Measurements from ENCODE around the gene CAPZA2. TPM values are rescaled to one million over a fixed set of nuclear protein-coding genes. Genes with fewer than 3 reads are reported as not detected.

The CAPZA2 gene
- total RNA-seq, 2 experiments from 2014 or later, result 127 to 164 TPM

DNA sequence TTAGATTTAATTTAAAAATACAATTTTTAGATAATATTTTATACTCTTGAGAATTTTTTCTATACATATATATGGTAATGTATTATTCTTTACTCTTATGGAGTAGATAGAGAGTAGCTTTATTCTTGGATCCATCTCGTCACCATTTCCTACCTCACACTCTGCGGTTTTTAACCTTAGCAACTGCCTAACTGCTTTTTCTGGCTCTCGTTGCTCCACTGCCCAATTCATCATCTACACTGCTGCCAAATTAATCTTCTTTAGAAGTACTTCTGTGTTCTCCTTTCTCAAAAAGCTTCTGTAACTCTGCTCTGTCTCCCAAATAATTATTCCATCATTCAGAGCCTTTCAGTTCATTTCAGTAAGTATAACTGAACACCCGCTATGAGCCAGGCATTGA is 35.3 kb downstream of the CAPZA2 start:
- no peaks in the 10 kb centered on the region for H3K27me3 Mint-ChIP-seq (ENCODE audit: low read depth)
- peaks cover 26% of the 10 kb centered on the region for H3K36me3 Mint-ChIP-seq (ENCODE audit: low read depth)
- H3K4me1 Mint-ChIP-seq (ENCODE audit: low read depth), result peaks cover 9% of the 10 kb centered on the region
- no peak overlapping the region for H3K4me3 Mint-ChIP-seq
- no peak for DNase-seq
- no peaks in the 10 kb centered on the region for H3K9me3 Mint-ChIP-seq
- no peak overlapping the region for H3K27ac Mint-ChIP-seq
- CTCF ChIA-PET, result interaction anchor here (0.6 to 1.7 kb wide), 2 partner anchors 33 to 151 kb away, joined by 4 to 5 read pairs; no protein-coding TSS in a partner anchor
- intact Hi-C loops (cut with micrococcal nuclease), result no loop called here

DNA sequence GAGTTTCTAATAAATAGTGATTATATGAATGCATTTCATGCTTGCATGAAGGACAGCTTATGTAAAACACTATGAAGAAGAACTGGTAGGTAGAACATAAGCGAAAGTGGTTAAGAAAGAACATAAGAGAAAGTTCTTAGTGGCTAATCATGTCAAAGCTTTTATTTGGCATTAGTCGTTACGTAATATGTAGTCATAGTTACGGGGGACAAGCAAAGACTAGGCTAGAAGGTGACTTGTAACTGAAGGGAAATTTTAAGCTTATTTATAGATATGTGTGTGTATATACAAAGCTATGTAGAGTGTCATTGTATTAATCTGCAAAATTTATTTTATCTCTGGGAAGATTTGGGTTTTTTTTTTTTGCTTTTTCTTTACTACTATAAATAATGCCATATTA is 36.9 kb downstream of the CAPZA2 start:
- H3K36me3 Mint-ChIP-seq (ENCODE audit: low read depth), result peaks cover 25% of the 10 kb centered on the region
- H3K9me3 Mint-ChIP-seq, result no peaks in the 10 kb centered on the region
- intact Hi-C loops (cut with micrococcal nuclease), result no loop called here
- H3K27ac Mint-ChIP-seq, result no peak overlapping the region
- H3K4me3 Mint-ChIP-seq, result no peak overlapping the region
- peaks cover 9% of the 10 kb centered on the region for H3K4me1 Mint-ChIP-seq (ENCODE audit: low read depth)
- no peak for DNase-seq
- CTCF ChIA-PET, result no interaction called here
- no peaks in the 10 kb centered on the region for H3K27me3 Mint-ChIP-seq (ENCODE audit: low read depth)

DNA sequence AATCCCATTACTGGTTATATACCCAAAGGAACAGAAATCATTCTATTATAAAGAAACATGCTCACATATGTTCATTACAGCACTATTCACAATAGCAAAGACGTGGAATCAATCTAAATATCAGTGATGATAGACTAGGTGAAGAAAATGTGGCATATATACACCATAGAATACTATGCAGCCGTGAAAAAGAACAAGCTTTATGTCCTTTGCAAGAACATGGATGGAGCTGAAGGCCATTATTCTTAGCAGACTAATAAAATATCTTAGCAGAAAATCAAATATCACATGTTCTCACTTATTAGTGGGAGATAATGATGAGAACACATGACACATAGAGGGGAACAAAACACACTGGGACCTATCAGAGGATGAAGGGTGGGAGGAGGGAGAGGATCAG is 38.8 kb downstream of the CAPZA2 start:
- H3K27me3 Mint-ChIP-seq (ENCODE audit: low read depth), result no peaks in the 10 kb centered on the region
- H3K9me3 Mint-ChIP-seq, result no peaks in the 10 kb centered on the region
- H3K27ac Mint-ChIP-seq, result no peak overlapping the region
- H3K4me1 Mint-ChIP-seq (ENCODE audit: low read depth), result peaks cover 1% of the 10 kb centered on the region
- no peak overlapping the region for H3K4me3 Mint-ChIP-seq
- DNase-seq, result no peak
- peaks cover 31% of the 10 kb centered on the region for H3K36me3 Mint-ChIP-seq (ENCODE audit: low read depth)
- intact Hi-C loops (cut with micrococcal nuclease), result no loop called here
- CTCF ChIA-PET, result no interaction called here

DNA sequence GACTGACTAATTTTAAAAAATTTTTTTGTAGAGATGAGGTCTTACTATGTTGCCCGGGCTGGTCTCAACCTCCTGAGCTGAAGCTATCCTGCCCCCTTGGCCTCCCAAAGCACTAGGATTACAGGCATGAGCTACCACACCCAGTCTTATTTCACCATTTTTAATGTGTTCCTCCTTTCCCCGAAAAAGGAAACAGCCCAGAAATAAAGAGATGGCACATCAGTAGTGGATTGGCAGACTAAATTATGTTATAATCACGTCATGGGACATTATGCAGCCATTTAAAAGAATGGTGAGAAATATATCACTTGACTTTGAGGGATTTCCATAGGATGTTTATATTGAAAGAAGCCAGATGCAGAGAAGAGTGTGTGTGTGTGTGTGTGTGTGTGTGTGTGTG is 40.5 kb downstream of the CAPZA2 start:
- Mint-ChIP-seq H3K9me3 (no peaks in the 10 kb centered on the region), H3K36me3 (ENCODE audit: low read depth) (peaks cover 37% of the 10 kb centered on the region)
- CTCF ChIA-PET, result interaction anchor here (0.6 to 0.9 kb wide), 4 partner anchors 25 to 404 kb away, joined by 3 read pairs; partner anchors contain the start of gene CAV2

DNA sequence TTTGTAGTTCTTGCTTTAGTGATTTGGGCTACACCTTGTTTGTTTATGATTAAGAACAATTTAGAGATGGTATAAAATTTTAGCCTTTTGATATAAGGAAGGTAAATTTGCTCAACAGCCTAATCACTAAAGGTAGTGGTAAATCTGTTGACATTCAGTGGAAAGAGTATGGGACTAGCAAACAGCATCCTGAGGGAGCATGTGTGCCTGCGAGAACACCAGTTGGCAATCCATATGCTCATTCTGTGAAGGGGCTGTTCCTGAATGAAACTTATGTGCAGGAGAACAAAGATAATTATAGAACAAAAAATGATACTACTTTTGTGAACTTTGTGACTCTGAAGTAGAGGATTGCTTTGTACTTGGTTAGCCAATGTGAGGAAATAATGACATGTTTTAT is 44.0 kb downstream of the CAPZA2 start:
- H3K4me1 Mint-ChIP-seq (ENCODE audit: low read depth), result peaks cover 2% of the 10 kb centered on the region
- no peak overlapping the region for H3K4me3 Mint-ChIP-seq
- intact Hi-C loops (cut with micrococcal nuclease), result no loop called here
- CTCF ChIA-PET, result no interaction called here
- no peak overlapping the region for H3K27ac Mint-ChIP-seq
- DNase-seq, result no peak
- no peaks in the 10 kb centered on the region for H3K27me3 Mint-ChIP-seq (ENCODE audit: low read depth)
- H3K36me3 Mint-ChIP-seq (ENCODE audit: low read depth), result peaks cover 40% of the 10 kb centered on the region
- no peaks in the 10 kb centered on the region for H3K9me3 Mint-ChIP-seq

More for the DNA sequence above, 40.5 kb downstream of the CAPZA2 start:
- no peaks in the 10 kb centered on the region for H3K4me1 Mint-ChIP-seq (ENCODE audit: low read depth)
- DNase-seq, result no peak
- no peak overlapping the region for H3K27ac Mint-ChIP-seq
- H3K27me3 Mint-ChIP-seq (ENCODE audit: low read depth), result no peaks in the 10 kb centered on the region
- no peak overlapping the region for H3K4me3 Mint-ChIP-seq
- intact Hi-C loops (cut with micrococcal nuclease), result no loop called here

DNA sequence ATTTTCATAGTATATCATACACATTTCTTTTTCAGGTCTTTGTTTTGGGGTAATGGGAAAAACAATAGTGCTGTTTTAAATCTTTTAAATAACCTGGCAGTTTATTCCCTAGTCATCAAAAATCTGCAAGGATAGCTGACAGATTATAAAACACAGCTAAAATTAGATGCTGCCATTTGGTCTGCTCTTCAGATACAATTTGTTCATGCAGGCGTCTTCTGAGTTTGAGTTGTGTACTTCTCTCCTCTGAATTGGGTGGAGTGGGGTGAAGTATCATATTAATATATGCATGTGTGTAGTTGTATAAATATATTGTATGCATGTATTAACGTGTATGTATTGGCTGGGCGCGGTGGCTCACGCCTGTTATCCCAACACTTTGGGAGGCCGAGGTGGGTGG is 48.0 kb downstream of the CAPZA2 start:
- no peak overlapping the region for H3K4me3 Mint-ChIP-seq
- no peak for DNase-seq
- no peaks in the 10 kb centered on the region for H3K27me3 Mint-ChIP-seq (ENCODE audit: low read depth)
- peaks cover 48% of the 10 kb centered on the region for H3K36me3 Mint-ChIP-seq (ENCODE audit: low read depth)
- no peaks in the 10 kb centered on the region for H3K9me3 Mint-ChIP-seq
- H3K4me1 Mint-ChIP-seq (ENCODE audit: low read depth), result peaks cover 4% of the 10 kb centered on the region
- CTCF ChIA-PET, result interaction anchor here (1.0 kb wide), 1 partner anchor 217 kb away, joined by 3 read pairs; no protein-coding TSS in a partner anchor
- intact Hi-C loops (cut with micrococcal nuclease), result no loop called here
- no peak overlapping the region for H3K27ac Mint-ChIP-seq

DNA sequence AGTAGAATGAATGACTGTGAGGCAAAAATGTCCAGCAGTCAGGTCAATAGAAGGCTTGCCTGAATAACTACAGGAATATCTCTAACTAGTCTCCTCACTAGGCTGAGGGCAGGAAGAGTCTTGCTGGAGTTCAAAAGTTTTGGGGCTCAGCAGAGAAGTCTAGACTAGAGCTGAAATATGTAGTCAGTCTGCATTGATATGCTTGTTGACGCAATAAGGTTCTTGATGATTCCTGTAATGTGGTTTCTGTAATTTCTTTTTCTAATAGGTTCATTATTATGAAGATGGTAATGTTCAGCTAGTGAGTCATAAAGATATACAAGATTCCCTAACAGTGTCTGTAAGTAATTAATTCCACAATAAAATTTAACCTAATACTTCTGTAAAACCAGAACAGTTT is 49.4 kb downstream of the CAPZA2 start:
- no peaks in the 10 kb centered on the region for H3K9me3 Mint-ChIP-seq
- intact Hi-C loops (cut with micrococcal nuclease), result no loop called here
- no peak for DNase-seq
- peaks cover 42% of the 10 kb centered on the region for H3K36me3 Mint-ChIP-seq (ENCODE audit: low read depth)
- peaks cover 4% of the 10 kb centered on the region for H3K4me1 Mint-ChIP-seq (ENCODE audit: low read depth)
- CTCF ChIA-PET, result interaction anchor here (1.1 kb wide), 1 partner anchor 19 kb away, joined by 4 read pairs; no protein-coding TSS in a partner anchor
- H3K4me3 Mint-ChIP-seq, result no peak overlapping the region
- H3K27ac Mint-ChIP-seq, result no peak overlapping the region
- no peaks in the 10 kb centered on the region for H3K27me3 Mint-ChIP-seq (ENCODE audit: low read depth)

DNA sequence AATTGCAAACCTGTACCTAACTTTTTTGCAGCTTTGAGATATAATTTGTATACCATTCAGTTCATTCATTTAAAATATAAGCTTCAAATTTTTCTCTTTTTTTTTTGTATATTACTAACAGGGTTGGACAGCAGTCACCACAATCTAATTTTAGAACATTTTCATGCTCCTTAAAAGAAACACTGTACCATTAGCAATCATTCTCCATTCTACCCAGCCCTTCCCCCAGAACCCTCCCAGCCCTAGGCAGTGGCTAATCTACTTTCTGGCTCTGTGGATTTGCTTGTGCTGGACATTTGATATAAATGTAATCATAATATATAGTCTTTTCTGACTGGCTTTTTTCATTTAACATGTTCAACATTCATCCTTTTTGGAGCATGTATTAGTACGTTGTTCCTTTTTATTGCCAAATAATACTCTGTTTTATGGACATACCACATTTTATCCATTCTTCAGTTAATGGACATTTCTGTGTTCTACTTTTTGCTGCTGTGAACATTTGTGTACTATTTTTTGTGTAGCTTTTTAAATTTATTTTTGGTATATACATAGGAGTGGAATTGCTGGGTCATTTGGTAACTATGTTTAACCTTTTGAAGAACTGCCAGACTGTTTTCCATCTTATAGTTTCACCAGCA is 50.0 kb downstream of the CAPZA2 start:
- Mint-ChIP-seq H3K27ac (no peak overlapping the region), H3K4me1 (ENCODE audit: low read depth) (peaks cover 4% of the 10 kb centered on the region), H3K36me3 (ENCODE audit: low read depth) (peaks cover 44% of the 10 kb centered on the region), H3K9me3 (no peaks in the 10 kb centered on the region), H3K27me3 (ENCODE audit: low read depth) (no peaks in the 10 kb centered on the region), H3K4me3 (no peak overlapping the region)
- intact Hi-C loops (cut with micrococcal nuclease), result no loop called here
- no peak for DNase-seq
- CTCF ChIA-PET, result interaction anchor here (1.1 kb wide), 1 partner anchor 18 kb away, joined by 4 read pairs; no protein-coding TSS in a partner anchor

DNA sequence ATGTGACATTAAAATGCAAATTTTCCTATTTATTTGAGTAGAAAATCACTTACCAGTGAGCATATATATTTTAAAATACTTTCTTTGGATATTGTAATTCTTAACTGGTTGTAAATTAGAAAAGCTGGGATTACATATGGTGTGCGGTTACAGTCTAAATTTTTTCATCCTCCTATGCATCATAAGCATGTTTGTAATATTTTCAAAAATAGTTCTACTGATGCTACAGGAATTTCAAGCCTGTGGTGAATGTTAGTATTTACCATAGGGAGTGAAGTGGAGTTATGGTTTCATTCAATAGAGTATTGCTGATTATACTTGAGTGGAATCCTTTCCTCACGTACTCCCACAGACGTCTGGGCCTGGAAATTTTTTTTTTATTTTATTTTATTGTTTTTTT is 56.3 kb downstream of the CAPZA2 start:
- no peak overlapping the region for H3K27ac Mint-ChIP-seq
- H3K36me3 Mint-ChIP-seq (ENCODE audit: low read depth), result peaks cover 30% of the 10 kb centered on the region
- no peaks in the 10 kb centered on the region for H3K27me3 Mint-ChIP-seq (ENCODE audit: low read depth)
- H3K9me3 Mint-ChIP-seq, result no peaks in the 10 kb centered on the region
- H3K4me3 Mint-ChIP-seq, result no peak overlapping the region
- H3K4me1 Mint-ChIP-seq (ENCODE audit: low read depth), result no peaks in the 10 kb centered on the region
- CTCF ChIA-PET, result interaction anchor here (1.8 kb wide), 1 partner anchor 11 kb away, joined by 6 read pairs; no protein-coding TSS in a partner anchor
- intact Hi-C loops (cut with micrococcal nuclease), result no loop called here
- no peak for DNase-seq

DNA sequence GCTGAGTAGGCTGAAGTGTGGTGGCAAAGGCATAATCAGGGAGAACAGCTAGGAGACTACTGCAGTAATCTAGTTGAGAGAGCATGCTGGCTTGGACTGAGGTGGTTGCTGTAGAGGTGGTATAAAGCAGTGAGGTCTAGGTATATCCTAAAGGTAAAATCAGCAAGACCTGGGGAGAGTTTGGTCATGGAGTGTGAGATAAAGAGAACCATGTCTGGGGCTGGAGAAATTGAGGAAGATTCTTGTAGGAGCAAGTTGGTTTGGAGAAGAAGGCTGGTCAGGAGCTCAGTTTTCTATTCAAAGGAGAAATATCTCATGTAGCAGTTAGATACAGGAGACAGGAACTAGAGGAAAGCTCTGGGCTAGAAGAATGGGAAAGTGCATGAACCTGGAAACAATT is 58.0 kb downstream of the CAPZA2 start:
- Mint-ChIP-seq H3K9me3 (no peaks in the 10 kb centered on the region), H3K4me3 (no peak overlapping the region), H3K27me3 (ENCODE audit: low read depth) (no peaks in the 10 kb centered on the region), H3K36me3 (ENCODE audit: low read depth) (peaks cover 23% of the 10 kb centered on the region), H3K4me1 (ENCODE audit: low read depth) (no peaks in the 10 kb centered on the region), H3K27ac (no peak overlapping the region)
- intact Hi-C loops (cut with micrococcal nuclease), result no loop called here
- CTCF ChIA-PET, result interaction anchor here (0.7 to 1.2 kb wide), 2 partner anchors 10 to 249 kb away, joined by 3 to 4 read pairs; no protein-coding TSS in a partner anchor
- no peak for DNase-seq

DNA sequence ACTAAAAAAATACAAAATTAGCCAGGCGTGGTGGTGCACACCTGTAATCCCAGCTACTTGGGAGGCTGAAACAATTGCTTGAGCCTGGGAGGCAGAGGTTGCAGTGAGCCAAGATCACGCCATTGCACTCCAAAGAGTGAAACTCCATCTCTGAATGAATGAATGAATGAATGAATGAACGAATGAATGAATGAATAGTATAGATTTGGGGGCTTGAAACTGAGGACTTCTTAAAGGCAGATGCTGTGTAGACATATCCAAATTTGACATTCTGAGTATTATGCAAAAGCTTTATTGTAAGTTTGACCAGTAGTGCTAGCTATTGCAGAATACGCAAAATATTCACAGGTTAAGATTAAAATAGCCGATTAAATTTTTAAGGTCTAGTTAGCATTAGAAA is 60.2 kb downstream of the CAPZA2 start:
- CTCF ChIA-PET, result interaction anchor here (0.9 to 1.0 kb wide), 2 partner anchors 66 to 203 kb away, joined by 3 to 4 read pairs; no protein-coding TSS in a partner anchor
- DNase-seq, result no peak
- Mint-ChIP-seq H3K9me3 (no peaks in the 10 kb centered on the region), H3K27ac (no peak overlapping the region), H3K4me1 (ENCODE audit: low read depth) (no peaks in the 10 kb centered on the region), H3K36me3 (ENCODE audit: low read depth) (peaks cover 17% of the 10 kb centered on the region), H3K27me3 (ENCODE audit: low read depth) (no peaks in the 10 kb centered on the region), H3K4me3 (no peak overlapping the region)
- intact Hi-C loops (cut with micrococcal nuclease), result no loop called here

DNA sequence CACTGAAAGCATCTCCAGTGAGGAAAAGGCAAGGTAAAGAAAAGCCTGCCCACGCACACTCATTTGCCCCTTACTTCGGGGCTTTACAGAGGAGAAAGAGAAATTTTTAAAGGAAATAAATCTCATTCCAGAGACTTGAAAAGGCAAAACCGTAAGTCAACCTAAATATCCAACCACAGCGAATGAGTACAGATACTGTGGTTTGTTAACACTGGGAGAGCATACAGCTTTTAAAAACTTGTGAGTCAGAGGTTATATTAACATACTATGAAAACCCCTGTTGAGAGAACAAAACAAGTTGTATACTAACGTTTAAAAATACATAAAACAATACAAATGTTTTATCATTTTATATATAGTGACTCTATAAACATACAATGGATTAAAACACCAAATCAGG is 62.4 kb downstream of the CAPZA2 start:
- Mint-ChIP-seq H3K4me3 (no peak overlapping the region), H3K27ac (no peak overlapping the region), H3K27me3 (ENCODE audit: low read depth) (no peaks in the 10 kb centered on the region), H3K9me3 (no peaks in the 10 kb centered on the region), H3K4me1 (ENCODE audit: low read depth) (no peaks in the 10 kb centered on the region), H3K36me3 (ENCODE audit: low read depth) (peaks cover 8% of the 10 kb centered on the region)
- intact Hi-C loops (cut with micrococcal nuclease), result no loop called here
- CTCF ChIA-PET, result no interaction called here
- no peak for DNase-seq

DNA sequence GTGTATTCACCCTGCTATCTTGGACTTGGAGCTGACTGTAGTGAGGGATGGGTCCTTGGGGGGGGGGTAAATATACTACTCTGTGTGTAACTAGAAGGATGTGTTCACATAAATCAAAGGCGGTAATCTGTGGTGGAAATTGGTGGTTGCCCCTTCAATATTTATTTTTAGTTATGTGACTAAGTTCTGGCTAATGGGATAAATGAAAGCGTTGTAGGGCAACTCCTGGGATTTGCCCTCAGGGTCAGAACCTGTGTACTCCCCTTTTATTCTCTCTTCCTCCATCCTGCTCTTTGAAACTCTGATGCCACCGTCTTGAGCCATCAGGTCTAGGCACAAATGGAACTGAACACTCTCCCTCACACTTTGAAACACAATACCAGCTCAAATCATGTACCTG is 66.6 kb downstream of the CAPZA2 start:
- Mint-ChIP-seq H3K4me1 (ENCODE audit: low read depth) (peaks cover 3% of the 10 kb centered on the region), H3K36me3 (ENCODE audit: low read depth) (no peaks in the 10 kb centered on the region)
- CTCF ChIA-PET, result interaction anchor here (0.5 to 5.3 kb wide), 8 partner anchors 11 to 197 kb away, joined by 3 to 45 read pairs (median 4); no protein-coding TSS in a partner anchor

More for the DNA sequence above, 66.6 kb downstream of the CAPZA2 start:
- DNase-seq, result no peak
- intact Hi-C loops (cut with micrococcal nuclease), result no loop called here
- H3K27ac Mint-ChIP-seq, result no peak overlapping the region
- no peaks in the 10 kb centered on the region for H3K27me3 Mint-ChIP-seq (ENCODE audit: low read depth)
- no peak overlapping the region for H3K4me3 Mint-ChIP-seq
- H3K9me3 Mint-ChIP-seq, result no peaks in the 10 kb centered on the region
